Measurements from ENCODE around the gene KBTBD12.

DNA sequence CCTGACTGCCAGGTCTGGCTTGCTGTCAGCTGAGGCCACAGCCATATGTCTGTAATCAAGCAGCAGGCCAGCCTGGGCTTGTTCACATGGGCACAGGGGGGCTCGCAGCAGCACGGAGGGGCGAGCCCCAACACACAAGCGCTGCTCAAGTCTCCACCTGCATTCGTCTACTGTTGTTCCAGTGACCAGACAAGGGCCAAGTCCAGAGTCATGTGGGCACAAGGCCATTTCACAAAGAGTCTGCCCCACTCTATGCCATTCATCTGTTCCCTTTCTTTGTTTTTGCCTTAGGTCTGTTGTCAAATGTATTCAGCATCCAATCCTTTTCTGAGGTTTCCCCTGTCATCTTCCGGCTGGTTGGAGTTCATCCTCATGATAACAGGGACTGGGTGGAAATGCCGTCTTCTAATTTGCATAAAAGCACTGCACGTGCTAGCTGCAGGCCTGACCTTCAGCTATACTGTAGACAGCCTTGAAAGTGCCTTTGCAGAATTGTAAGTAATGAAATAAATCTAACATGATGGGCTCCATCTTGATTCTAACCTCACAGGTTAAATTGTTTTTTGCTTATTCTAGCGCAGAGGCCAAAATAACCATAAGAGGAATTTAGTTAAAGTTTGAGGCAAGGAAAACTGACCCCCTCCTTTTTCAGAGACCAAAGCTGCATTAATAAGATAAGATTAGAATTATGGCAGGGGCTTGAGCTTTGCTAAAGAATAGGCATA, 28.6 kb upstream of the KBTBD12 start:
- TF ChIP-seq, protein P1, sequence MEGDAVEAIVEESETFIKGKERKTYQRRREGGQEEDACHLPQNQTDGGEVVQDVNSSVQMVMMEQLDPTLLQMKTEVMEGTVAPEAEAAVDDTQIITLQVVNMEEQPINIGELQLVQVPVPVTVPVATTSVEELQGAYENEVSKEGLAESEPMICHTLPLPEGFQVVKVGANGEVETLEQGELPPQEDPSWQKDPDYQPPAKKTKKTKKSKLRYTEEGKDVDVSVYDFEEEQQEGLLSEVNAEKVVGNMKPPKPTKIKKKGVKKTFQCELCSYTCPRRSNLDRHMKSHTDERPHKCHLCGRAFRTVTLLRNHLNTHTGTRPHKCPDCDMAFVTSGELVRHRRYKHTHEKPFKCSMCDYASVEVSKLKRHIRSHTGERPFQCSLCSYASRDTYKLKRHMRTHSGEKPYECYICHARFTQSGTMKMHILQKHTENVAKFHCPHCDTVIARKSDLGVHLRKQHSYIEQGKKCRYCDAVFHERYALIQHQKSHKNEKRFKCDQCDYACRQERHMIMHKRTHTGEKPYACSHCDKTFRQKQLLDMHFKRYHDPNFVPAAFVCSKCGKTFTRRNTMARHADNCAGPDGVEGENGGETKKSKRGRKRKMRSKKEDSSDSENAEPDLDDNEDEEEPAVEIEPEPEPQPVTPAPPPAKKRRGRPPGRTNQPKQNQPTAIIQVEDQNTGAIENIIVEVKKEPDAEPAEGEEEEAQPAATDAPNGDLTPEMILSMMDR (IDR thresholded peaks at IDR 0.05) = no peak
- TF ChIP-seq POLR2A (IDR thresholded peaks at IDR 0.05) (no peak), POLR2AphosphoS5 (IDR thresholded peaks at IDR 0.05) (no peak), EP300 (IDR thresholded peaks at IDR 0.05; ENCODE audit: low read depth) (no peak)

Data from transverse colon (tissue), 4 donors.